ENCODE results near the gene TBC1D17. TPM values are rescaled to one million over a fixed set of nuclear protein-coding genes. Genes with fewer than 3 reads are reported as not detected.
A peak's percentile ranks its signal among the peaks of the same experiment; 100 is the strongest.

The TBC1D17 gene
- total RNA-seq, 1 donor, result 21.4 TPM

GRCh38 chr19:49863254-49863934 is 14.1 kb upstream of the TBC1D17 start:
- H3K4me3 ChIP-seq (ENCODE audit: insufficient read depth, low read length), result no peak overlapping the region
- no peak for TF ChIP-seq CTCF (IDR thresholded peaks at IDR 0.05; ENCODE audit: extremely low read depth, low read depth, low read length)
- peaks cover 45% of the 10 kb centered on the region for H3K36me3 ChIP-seq (ENCODE audit: insufficient read depth, low read length)
- no peak for DNase-seq (ENCODE audit: insufficient read length, low spot score, missing footprints)
- peaks cover 29% of the 10 kb centered on the region for H4K20me1 ChIP-seq (ENCODE audit: insufficient read depth, low read length)
- peaks cover 30% of the 10 kb centered on the region for H3K4me1 ChIP-seq (ENCODE audit: insufficient read depth, low read length)
- no peak overlapping the region for H2AFZ ChIP-seq (ENCODE audit: low read length)
- H3K27me3 ChIP-seq (ENCODE audit: insufficient read depth, low read length), result no peaks in the 10 kb centered on the region
- H3K4me2 ChIP-seq (ENCODE audit: insufficient read depth, low read length), result no peak overlapping the region
- no peak overlapping the region for H3K27ac ChIP-seq (ENCODE audit: low read depth, low read length)
- peaks cover 41% of the 10 kb centered on the region for H3K79me2 ChIP-seq (ENCODE audit: insufficient read depth, low read length)
- H3K9me3 ChIP-seq (ENCODE audit: low read depth, low read length), result no peaks in the 10 kb centered on the region

GRCh38 chr19:49863935-49864320 is 13.6 kb upstream of the TBC1D17 start:
- Histone ChIP-seq H3K4me2 (ENCODE audit: insufficient read depth, low read length) (no peak overlapping the region), H3K27ac (ENCODE audit: low read depth, low read length) (no peak overlapping the region), H3K79me2 (ENCODE audit: insufficient read depth, low read length) (peaks cover 41% of the 10 kb centered on the region), H3K4me3 (ENCODE audit: insufficient read depth, low read length) (no peak overlapping the region), H3K4me1 (ENCODE audit: insufficient read depth, low read length) (peaks cover 30% of the 10 kb centered on the region), H3K27me3 (ENCODE audit: insufficient read depth, low read length) (no peaks in the 10 kb centered on the region), H4K20me1 (ENCODE audit: insufficient read depth, low read length) (peaks cover 29% of the 10 kb centered on the region), H3K36me3 (ENCODE audit: insufficient read depth, low read length) (peaks cover 40% of the 10 kb centered on the region), H3K9me3 (ENCODE audit: low read depth, low read length) (no peaks in the 10 kb centered on the region), H2AFZ (ENCODE audit: low read length) (no peak overlapping the region)
- DNase-seq (ENCODE audit: insufficient read length, low spot score, missing footprints), result no peak
- no peak for TF ChIP-seq CTCF (IDR thresholded peaks at IDR 0.05; ENCODE audit: extremely low read depth, low read depth, low read length)

- Histone ChIP-seq H3K4me3 (ENCODE audit: insufficient read depth, low read length) (no peak overlapping the region), H3K27ac (ENCODE audit: low read depth, low read length) (no peak overlapping the region), H3K27me3 (ENCODE audit: insufficient read depth, low read length) (no peaks in the 10 kb centered on the region), H3K4me1 (ENCODE audit: insufficient read depth, low read length) (peaks cover 26% of the 10 kb centered on the region), H4K20me1 (ENCODE audit: insufficient read depth, low read length) (peaks cover 29% of the 10 kb centered on the region), H3K4me2 (ENCODE audit: insufficient read depth, low read length) (peak overlapping the region; percentile 94), H2AFZ (ENCODE audit: low read length) (no peak overlapping the region), H3K9me3 (ENCODE audit: low read depth, low read length) (no peaks in the 10 kb centered on the region), H3K79me2 (ENCODE audit: insufficient read depth, low read length) (peaks cover 41% of the 10 kb centered on the region), H3K36me3 (ENCODE audit: insufficient read depth, low read length) (peaks cover 36% of the 10 kb centered on the region)
- DNase-seq (ENCODE audit: insufficient read length, low spot score, missing footprints), result no peak
- TF ChIP-seq CTCF (IDR thresholded peaks at IDR 0.05; ENCODE audit: extremely low read depth, low read depth, low read length), result no peak
Observed at GRCh38 chr19:49864890-49865289, 12.6 kb upstream of the TBC1D17 start.

- TF ChIP-seq CTCF (IDR thresholded peaks at IDR 0.05; ENCODE audit: extremely low read depth, low read depth, low read length), result no peak
- Histone ChIP-seq H3K4me3 (ENCODE audit: insufficient read depth, low read length) (peak within 1 kb of the TSS; percentile 95), H3K27ac (ENCODE audit: low read depth, low read length) (peak within 1 kb of the TSS; percentile 91), H4K20me1 (ENCODE audit: insufficient read depth, low read length) (peaks cover 23% of the 10 kb centered on the region), H3K4me2 (ENCODE audit: insufficient read depth, low read length) (peak within 1 kb of the TSS; percentile 94), H3K79me2 (ENCODE audit: insufficient read depth, low read length) (peaks cover 59% of the 10 kb centered on the region), H2AFZ (ENCODE audit: low read length) (peak within 1 kb of the TSS; percentile 87), H3K36me3 (ENCODE audit: insufficient read depth, low read length) (peaks cover 37% of the 10 kb centered on the region), H3K27me3 (ENCODE audit: insufficient read depth, low read length) (no peaks in the 10 kb centered on the region), H3K4me1 (ENCODE audit: insufficient read depth, low read length) (peaks cover 33% of the 10 kb centered on the region), H3K9me3 (ENCODE audit: low read depth, low read length) (no peaks in the 10 kb centered on the region)
- peak; percentile 99 for DNase-seq (ENCODE audit: insufficient read length, low spot score, missing footprints)
Observed at GRCh38 chr19:49866933-49867782, 10.3 kb upstream of the TBC1D17 start, which contains the start of gene PNKP. Gene PNKP, minus strand, starts transcription at chr19:49867576. Its CDS starts 372 bp downstream, at chr19:49867204.

Measured in osteoblast (primary cell).